ENCODE results near the gene TGDS.
"Not testable (repeated sequence)": the region's sequence is repeated elsewhere in the genome, so short reads cannot be mapped to it uniquely, and the experiment has no call there.

TGDS gene, protein sequence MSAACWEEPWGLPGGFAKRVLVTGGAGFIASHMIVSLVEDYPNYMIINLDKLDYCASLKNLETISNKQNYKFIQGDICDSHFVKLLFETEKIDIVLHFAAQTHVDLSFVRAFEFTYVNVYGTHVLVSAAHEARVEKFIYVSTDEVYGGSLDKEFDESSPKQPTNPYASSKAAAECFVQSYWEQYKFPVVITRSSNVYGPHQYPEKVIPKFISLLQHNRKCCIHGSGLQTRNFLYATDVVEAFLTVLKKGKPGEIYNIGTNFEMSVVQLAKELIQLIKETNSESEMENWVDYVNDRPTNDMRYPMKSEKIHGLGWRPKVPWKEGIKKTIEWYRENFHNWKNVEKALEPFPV

DNA sequence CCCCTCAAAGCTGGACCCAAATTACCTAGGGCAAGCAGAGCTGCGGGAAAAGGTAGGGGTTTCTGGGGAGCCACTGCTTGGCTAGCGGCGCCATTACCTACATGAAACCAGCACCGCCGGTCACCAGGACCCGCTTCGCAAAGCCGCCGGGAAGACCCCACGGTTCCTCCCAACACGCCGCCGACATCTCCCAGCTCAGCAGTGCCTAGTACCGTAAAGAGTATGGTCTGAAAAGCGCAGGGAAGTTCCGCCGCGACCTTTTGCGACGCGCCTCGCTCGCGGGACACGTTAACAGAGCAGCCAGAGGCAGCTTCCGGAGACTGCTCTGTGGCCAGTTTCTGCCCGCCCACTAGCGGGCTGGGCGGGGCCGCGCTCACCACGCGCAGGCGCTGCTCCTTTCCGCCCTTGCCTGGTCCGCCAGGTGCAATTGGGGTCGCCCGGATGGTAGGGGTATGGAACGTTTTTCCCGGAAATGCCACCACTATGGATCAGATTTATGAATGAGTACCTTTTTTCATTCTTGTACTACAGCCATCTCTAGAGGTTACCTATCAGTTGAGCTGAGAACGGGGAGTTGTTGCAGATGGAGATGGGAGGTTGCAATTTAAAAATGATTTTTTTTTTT lies at the start of gene TGDS:
Gene TGDS, minus strand, starts transcription at position 203 of the 625 bp plus-strand sequence. Its CDS starts 16 bp downstream, at position 187.
- Histone ChIP-seq H3K4me3 (peak within 1 kb of the TSS; percentile 74), H3K27ac (peak within 1 kb of the TSS; percentile 54 to 76)
- TF ChIP-seq, protein P1, sequence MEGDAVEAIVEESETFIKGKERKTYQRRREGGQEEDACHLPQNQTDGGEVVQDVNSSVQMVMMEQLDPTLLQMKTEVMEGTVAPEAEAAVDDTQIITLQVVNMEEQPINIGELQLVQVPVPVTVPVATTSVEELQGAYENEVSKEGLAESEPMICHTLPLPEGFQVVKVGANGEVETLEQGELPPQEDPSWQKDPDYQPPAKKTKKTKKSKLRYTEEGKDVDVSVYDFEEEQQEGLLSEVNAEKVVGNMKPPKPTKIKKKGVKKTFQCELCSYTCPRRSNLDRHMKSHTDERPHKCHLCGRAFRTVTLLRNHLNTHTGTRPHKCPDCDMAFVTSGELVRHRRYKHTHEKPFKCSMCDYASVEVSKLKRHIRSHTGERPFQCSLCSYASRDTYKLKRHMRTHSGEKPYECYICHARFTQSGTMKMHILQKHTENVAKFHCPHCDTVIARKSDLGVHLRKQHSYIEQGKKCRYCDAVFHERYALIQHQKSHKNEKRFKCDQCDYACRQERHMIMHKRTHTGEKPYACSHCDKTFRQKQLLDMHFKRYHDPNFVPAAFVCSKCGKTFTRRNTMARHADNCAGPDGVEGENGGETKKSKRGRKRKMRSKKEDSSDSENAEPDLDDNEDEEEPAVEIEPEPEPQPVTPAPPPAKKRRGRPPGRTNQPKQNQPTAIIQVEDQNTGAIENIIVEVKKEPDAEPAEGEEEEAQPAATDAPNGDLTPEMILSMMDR (IDR thresholded peaks at IDR 0.05): no peak
- DNase-seq (ENCODE audit: low spot score): peak; percentile 95

DNA sequence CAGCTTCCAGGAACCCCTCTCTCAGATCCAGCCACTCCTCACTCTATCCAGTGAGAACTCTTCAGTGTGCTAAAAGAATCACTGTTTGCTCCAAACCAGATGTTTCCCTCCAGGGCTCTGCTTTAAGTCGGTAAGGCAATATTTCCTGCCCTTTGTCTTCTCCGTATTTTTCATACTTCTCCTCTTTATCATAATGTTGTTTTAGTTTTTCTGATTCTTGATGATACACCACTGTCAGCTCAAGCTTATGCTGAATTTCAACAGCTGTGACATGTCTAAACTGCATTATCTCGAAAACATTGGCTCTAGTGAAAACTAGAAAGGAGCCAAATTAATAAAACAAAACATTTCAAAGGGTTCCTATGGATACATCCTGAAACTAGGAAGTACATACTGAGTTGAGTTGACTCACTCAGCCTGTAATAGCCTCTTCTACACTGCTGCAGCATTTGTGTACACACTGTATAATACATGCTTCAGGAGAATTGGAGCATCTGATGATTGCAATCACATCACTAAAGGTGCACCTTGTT lies 45.5 kb upstream of the TGDS start:
- no peak for DNase-seq (ENCODE audit: low spot score)
- TF ChIP-seq, protein P1 (IDR thresholded peaks at IDR 0.05): no peak
- Histone ChIP-seq H3K27ac (no peak overlapping the region), H3K4me3 (no peak overlapping the region)

DNA sequence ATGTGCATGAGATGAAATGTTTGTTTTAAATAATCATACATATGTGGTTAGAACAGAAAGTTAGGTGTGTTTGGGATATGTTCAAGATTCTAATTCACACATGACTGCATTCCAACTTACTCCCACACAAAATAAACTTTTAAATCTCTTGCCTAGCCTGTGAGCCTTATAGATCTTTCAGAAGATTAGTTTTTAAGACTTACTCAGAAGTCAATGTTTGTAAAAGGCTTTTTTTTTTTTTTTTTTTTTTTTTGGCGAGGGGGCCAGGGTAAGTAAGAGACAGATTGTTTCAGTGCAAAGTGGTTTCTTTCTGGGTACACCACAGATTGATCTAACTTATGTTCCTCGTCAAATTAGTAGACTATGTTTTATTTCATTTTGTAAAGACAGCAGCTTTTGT lies 44.8 kb upstream of the TGDS start:
- no peak overlapping the region for H3K27ac ChIP-seq
- DNase-seq (ENCODE audit: low spot score): no peak
- no peak overlapping the region for H3K4me3 ChIP-seq
- TF ChIP-seq, protein P1 (IDR thresholded peaks at IDR 0.05): no peak

DNA sequence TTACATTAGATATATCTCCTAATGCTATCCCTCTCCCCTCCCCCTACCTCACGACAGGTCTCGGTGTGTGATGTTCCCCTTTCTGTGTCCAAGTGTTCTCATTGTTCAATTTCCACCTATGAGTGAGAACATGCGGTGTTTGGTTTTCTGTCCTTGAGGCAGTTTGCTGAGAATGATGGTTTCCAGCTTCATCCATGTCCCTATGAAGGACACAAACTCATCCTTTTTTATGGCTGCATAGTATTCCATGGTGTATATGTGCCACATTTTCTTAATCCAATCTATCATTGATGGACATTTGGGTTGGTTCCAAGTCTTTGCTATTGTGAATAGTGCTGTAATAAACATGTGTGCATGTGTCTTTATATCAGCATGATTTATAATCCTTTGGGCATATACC lies 41.7 kb upstream of the TGDS start:
- not testable (repeated sequence) for DNase-seq (ENCODE audit: low spot score); H3K27ac ChIP-seq; H3K4me3 ChIP-seq

DNA sequence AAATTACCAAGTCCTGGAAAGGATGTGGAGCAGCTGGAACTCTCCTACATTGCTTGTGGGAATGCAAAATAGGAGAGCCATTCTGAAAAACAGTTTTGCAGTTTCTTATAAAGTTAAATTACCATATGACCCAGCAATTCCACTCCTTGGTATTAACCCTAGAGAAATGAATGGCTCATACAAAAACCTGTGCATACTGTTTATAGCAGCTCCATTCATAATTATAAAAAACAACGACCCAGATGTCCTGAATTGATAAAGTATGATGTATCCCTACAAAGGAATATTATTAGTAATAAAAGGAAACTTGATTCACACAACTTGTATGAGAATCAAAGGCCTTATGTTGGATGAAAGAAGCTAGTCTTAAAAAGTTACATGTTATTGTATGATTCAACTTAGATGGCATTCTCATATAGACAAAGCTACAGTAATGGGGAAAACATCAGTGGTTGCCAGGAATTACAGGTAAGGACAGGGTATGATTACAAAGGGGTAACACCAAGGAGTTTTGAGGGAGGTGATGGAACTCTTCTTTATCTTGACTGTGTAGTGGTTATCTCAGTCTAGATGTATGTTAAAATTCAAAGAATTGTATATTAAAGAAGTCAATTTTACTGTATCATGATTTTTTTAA lies 41.1 kb upstream of the TGDS start:
- Histone ChIP-seq H3K4me3 (no peak overlapping the region), H3K27ac (no peak overlapping the region)
- TF ChIP-seq, protein P1 (IDR thresholded peaks at IDR 0.05): no peak
- no peak for DNase-seq (ENCODE audit: low spot score)

DNA sequence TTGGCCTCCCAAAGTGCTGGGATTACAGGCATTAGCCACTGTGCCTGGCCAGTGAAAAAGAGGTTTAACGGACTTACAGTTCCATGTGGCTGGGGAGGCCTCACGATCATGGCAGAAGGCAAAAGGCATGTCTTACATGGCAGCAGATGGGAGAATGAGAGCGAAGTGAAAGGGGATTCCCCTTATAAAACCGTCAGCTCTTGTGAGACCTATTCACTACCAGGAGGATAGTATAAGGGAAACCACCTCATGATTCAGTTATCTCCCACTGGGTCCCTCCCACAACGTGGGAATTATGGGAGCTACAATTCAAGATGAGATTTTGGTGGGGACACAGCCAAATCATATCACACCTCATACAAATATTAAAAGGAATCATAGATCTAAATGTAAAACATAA lies 40.1 kb upstream of the TGDS start:
- not testable (repeated sequence) for DNase-seq (ENCODE audit: low spot score); H3K4me3 ChIP-seq; H3K27ac ChIP-seq

DNA sequence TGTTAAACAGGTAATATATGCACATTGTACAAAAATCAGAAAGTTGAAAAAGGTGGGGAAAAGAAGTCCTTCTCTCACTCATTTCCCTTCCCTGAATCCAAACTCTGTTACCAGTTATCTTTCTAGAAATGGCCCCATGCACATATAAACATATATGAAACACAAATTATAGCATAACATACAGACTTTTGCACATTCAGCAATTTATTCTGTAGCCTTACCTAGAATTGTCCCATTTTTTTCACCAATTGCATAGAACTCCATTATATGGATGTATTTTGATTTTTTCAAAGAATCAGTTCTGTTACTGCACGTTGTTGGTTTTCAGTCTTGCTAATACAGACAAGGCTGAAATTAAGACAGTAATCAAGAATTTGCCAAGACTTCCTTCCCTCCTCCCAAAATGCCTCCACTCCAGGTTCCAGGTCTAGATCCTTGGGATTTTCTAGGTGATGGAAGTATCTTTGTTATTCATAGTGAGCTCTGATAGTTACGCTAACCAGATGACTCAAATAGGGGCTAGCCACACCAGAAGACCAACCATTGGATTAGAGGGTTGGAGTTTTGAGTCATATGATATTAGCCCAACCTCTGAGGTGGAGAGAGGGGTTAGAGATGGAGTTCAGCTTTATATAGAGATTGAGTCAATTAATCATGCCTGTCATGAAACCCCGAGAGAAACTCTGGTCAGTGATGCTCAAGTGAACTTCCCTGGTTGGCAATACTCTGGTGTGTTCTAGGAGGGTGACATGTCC lies 36.5 kb upstream of the TGDS start:
- H3K27ac ChIP-seq: no peak overlapping the region
- DNase-seq (ENCODE audit: low spot score): no peak
- no peak overlapping the region for H3K4me3 ChIP-seq
- TF ChIP-seq, protein P1 (IDR thresholded peaks at IDR 0.05): no peak

All from coronary artery (tissue), 2 donors.